ENCODE results near the gene JMJD1C.

The JMJD1C gene

DNA sequence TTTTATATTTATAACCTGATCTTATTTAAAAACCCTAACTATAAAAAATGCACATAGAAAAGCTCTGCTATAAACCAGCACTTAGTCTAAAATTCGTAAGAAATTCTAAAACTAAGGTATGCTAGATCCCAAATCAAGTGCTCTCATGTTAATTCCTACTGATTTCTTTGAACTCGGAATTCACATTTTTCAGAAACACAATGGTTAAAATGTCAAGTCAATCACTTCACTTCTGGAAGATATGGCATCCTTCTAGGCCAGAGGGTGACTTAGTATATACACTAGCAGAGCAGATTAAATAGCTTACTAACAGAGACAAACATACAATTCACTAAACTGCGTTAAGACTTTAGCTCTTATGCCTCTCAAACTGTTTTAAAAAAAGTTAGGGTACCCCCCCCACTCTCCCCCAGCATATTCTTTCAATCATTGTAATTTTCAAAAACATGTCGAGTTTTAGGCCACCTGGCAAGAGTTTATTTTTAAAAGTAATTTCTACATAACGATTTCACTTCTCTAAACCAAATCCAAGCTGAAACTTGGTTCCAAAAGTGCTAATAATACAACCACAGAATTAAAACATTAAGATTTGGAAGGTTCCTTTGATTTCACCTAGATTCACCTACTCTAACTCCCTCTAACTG lies 203.2 kb downstream of the JMJD1C start:
- H2BK5ac ChIP-seq (ENCODE audit: low read depth, low read length, poor library complexity, severe bottlenecking) = no peak overlapping the region

DNA sequence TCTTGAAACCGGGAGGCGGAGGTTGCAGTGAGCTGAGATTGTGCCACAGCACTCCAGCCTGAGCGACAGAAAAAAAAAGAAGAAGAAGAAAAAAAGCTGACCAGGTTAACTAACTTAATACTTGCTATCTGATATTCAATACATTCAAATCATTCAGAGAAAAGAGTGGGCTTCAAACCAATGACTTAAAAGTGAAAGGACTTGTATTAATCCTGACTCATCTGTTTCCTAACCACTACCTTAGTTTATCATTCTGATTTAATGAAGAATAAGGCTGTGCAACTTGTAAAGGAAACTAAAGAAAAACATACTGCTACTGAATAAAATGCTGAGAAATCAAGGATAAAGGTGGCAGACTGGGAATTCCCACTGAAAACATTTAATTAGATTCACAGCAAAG lies 204.3 kb downstream of the JMJD1C start:
- peaks cover 2 to 35% of the 10 kb centered on the region in 2 experiments for H3K36me3 ChIP-seq (ENCODE audit: control insufficient read depth in 1 of 2, insufficient read depth in 2 of 2, low read depth in 1 of 2, low read length in 2 of 2)
- H3K4me3 ChIP-seq (ENCODE audit: insufficient read depth in 1 of 2, low read depth in 1 of 2, low read length in 2 of 2) = no peak overlapping the region
- H2BK120ac ChIP-seq (ENCODE audit: low read depth, low read length) = no peak overlapping the region
- H3K4me2 ChIP-seq (ENCODE audit: low read length, poor library complexity, severe bottlenecking) = no peak overlapping the region
- H3K79me1 ChIP-seq (replicated peaks; ENCODE audit: low read length, poor library complexity, severe bottlenecking) = no peaks in the 10 kb centered on the region
- no peak overlapping the region for H3K23ac ChIP-seq (ENCODE audit: low read length in 2 of 2)
- DNase-seq = no peak
- no peak overlapping the region for H2AK5ac ChIP-seq (ENCODE audit: low read length, severe bottlenecking)
- H4K91ac ChIP-seq (ENCODE audit: low read length) = no peak overlapping the region
- no peak overlapping the region for H2BK12ac ChIP-seq (ENCODE audit: low read length in 2 of 2)
- H2AFZ ChIP-seq (ENCODE audit: low read depth, low read length) = no peak overlapping the region
- peaks cover 2% of the 10 kb centered on the region for H3K4me1 ChIP-seq (ENCODE audit: control insufficient read depth, insufficient read depth, low read depth, low read length)
- no peak overlapping the region for H2BK15ac ChIP-seq (ENCODE audit: low read depth, poor library complexity, severe bottlenecking)
- H3K9ac ChIP-seq (ENCODE audit: low read length) = no peak overlapping the region
- WGBS = 95% methylated on average over 2 of the region's 3 CpGs
- H4K8ac ChIP-seq (ENCODE audit: low read length) = no peak overlapping the region
- H3K18ac ChIP-seq (ENCODE audit: low read depth in 1 of 2, low read length in 2 of 2) = no peak overlapping the region
- H3K27ac ChIP-seq (ENCODE audit: low read length, poor library complexity, severe bottlenecking) = no peak overlapping the region
- H3K4ac ChIP-seq (ENCODE audit: low read depth in 1 of 2, low read length in 2 of 2) = no peak overlapping the region
- no peaks in the 10 kb centered on the region for H3K27me3 ChIP-seq (ENCODE audit: control insufficient read depth in 1 of 2, insufficient read depth in 1 of 2, low read length in 2 of 2)
- no peak overlapping the region for H3K14ac ChIP-seq (ENCODE audit: low read length in 2 of 2)
- H3K9me3 ChIP-seq (ENCODE audit: control insufficient read depth, low read length) = no peaks in the 10 kb centered on the region
- no peak overlapping the region for H2BK5ac ChIP-seq (ENCODE audit: low read depth, low read length, poor library complexity, severe bottlenecking)

More for the DNA sequence above, 203.2 kb downstream of the JMJD1C start:
- H4K8ac ChIP-seq (ENCODE audit: low read length) = no peak overlapping the region
- no peak overlapping the region for H3K23ac ChIP-seq (ENCODE audit: low read length in 2 of 2)
- no peak overlapping the region for H4K91ac ChIP-seq (ENCODE audit: low read length)
- no peak overlapping the region for H2AK5ac ChIP-seq (ENCODE audit: low read length, severe bottlenecking)
- H3K14ac ChIP-seq (ENCODE audit: low read length in 2 of 2) = no peak overlapping the region
- H3K27me3 ChIP-seq (ENCODE audit: control insufficient read depth in 1 of 2, insufficient read depth in 1 of 2, low read length in 2 of 2) = no peaks in the 10 kb centered on the region
- no peak overlapping the region for H3K18ac ChIP-seq (ENCODE audit: low read depth in 1 of 2, low read length in 2 of 2)
- H3K27ac ChIP-seq (ENCODE audit: low read length, poor library complexity, severe bottlenecking) = no peak overlapping the region
- H2BK15ac ChIP-seq (ENCODE audit: low read depth, poor library complexity, severe bottlenecking) = no peak overlapping the region
- H2BK12ac ChIP-seq (ENCODE audit: low read length in 2 of 2) = no peak overlapping the region
- DNase-seq = no peak
- WGBS = 82% methylated on average over 5 of the region's 5 CpGs
- no peak overlapping the region for H3K4me2 ChIP-seq (ENCODE audit: low read length, poor library complexity, severe bottlenecking)
- peaks cover 0 to 32% of the 10 kb centered on the region in 2 experiments for H3K36me3 ChIP-seq (ENCODE audit: control insufficient read depth in 1 of 2, insufficient read depth in 2 of 2, low read depth in 1 of 2, low read length in 2 of 2)
- H3K9ac ChIP-seq (ENCODE audit: low read length) = peak overlapping the region; percentile 8
- no peaks in the 10 kb centered on the region for H3K79me1 ChIP-seq (replicated peaks; ENCODE audit: low read length, poor library complexity, severe bottlenecking)
- H3K4ac ChIP-seq (ENCODE audit: low read depth in 1 of 2, low read length in 2 of 2) = no peak overlapping the region
- peaks cover 2% of the 10 kb centered on the region for H3K4me1 ChIP-seq (ENCODE audit: control insufficient read depth, insufficient read depth, low read depth, low read length)
- H3K4me3 ChIP-seq (ENCODE audit: insufficient read depth in 1 of 2, low read depth in 1 of 2, low read length in 2 of 2) = peak overlapping the region in 1 of 2 experiments; percentile 25
- no peaks in the 10 kb centered on the region for H3K9me3 ChIP-seq (ENCODE audit: control insufficient read depth, low read length)
- H2BK120ac ChIP-seq (ENCODE audit: low read depth, low read length) = no peak overlapping the region
- no peak overlapping the region for H2AFZ ChIP-seq (ENCODE audit: low read depth, low read length)

DNA sequence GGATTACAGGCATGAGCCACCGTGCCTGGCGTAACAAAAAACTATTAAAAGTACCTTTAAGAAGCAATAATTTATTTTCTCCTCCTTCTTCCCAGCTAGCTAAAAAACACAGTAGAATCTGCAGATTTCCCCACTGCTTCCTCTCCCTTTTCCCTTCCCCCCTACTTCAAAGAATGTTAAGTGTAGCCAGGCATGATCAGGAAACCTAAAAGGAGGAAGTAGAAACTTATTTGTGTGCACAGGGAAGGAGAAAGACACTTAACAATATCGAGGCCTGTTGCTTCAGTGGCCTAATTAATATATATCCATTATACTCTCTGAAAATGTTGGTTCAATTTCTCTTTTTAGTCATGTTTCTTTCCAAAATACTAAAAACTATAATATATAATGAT lies 204.9 kb downstream of the JMJD1C start:
- Histone ChIP-seq H4K91ac (ENCODE audit: low read length) (no peak overlapping the region), H2AK5ac (ENCODE audit: low read length, severe bottlenecking) (no peak overlapping the region), H3K4me3 (ENCODE audit: insufficient read depth in 1 of 2, low read depth in 1 of 2, low read length in 2 of 2) (no peak overlapping the region), H2BK12ac (ENCODE audit: low read length in 2 of 2) (no peak overlapping the region), H3K18ac (ENCODE audit: low read depth in 1 of 2, low read length in 2 of 2) (no peak overlapping the region), H3K14ac (ENCODE audit: low read length in 2 of 2) (no peak overlapping the region), H3K4me1 (ENCODE audit: control insufficient read depth, insufficient read depth, low read depth, low read length) (peaks cover 2% of the 10 kb centered on the region), H3K4ac (ENCODE audit: low read depth in 1 of 2, low read length in 2 of 2) (no peak overlapping the region), H3K9ac (ENCODE audit: low read length) (no peak overlapping the region), H3K27me3 (ENCODE audit: control insufficient read depth in 1 of 2, insufficient read depth in 1 of 2, low read length in 2 of 2) (no peaks in the 10 kb centered on the region), H3K4me2 (ENCODE audit: low read length, poor library complexity, severe bottlenecking) (no peak overlapping the region), H4K8ac (ENCODE audit: low read length) (no peak overlapping the region), H3K27ac (ENCODE audit: low read length, poor library complexity, severe bottlenecking) (no peak overlapping the region), H2BK5ac (ENCODE audit: low read depth, low read length, poor library complexity, severe bottlenecking) (no peak overlapping the region), H3K23ac (ENCODE audit: low read length in 2 of 2) (no peak overlapping the region), H3K9me3 (ENCODE audit: control insufficient read depth, low read length) (no peaks in the 10 kb centered on the region), H3K79me1 (replicated peaks; ENCODE audit: low read length, poor library complexity, severe bottlenecking) (no peaks in the 10 kb centered on the region), H2BK120ac (ENCODE audit: low read depth, low read length) (no peak overlapping the region), H2BK15ac (ENCODE audit: low read depth, poor library complexity, severe bottlenecking) (no peak overlapping the region), H2AFZ (ENCODE audit: low read depth, low read length) (no peak overlapping the region), H3K36me3 (ENCODE audit: control insufficient read depth in 1 of 2, insufficient read depth in 2 of 2, low read depth in 1 of 2, low read length in 2 of 2) (peaks cover 2 to 35% of the 10 kb centered on the region in 2 experiments)
- no peak for DNase-seq
- 81% methylated on average over 2 of the region's 3 CpGs for WGBS

- no peak overlapping the region for H3K4me2 ChIP-seq (ENCODE audit: low read length, poor library complexity, severe bottlenecking)
- H3K9ac ChIP-seq (ENCODE audit: low read length) = no peak overlapping the region
- no peaks in the 10 kb centered on the region for H3K27me3 ChIP-seq (ENCODE audit: control insufficient read depth in 1 of 2, insufficient read depth in 1 of 2, low read length in 2 of 2)
- H3K27ac ChIP-seq (ENCODE audit: low read length, poor library complexity, severe bottlenecking) = no peak overlapping the region
- no peak overlapping the region for H2AK5ac ChIP-seq (ENCODE audit: low read length, severe bottlenecking)
- no peak overlapping the region for H4K91ac ChIP-seq (ENCODE audit: low read length)
- no peak overlapping the region for H2AFZ ChIP-seq (ENCODE audit: low read depth, low read length)
- 97% methylated on average over 13 of the region's 17 CpGs for WGBS
- peaks cover 2 to 35% of the 10 kb centered on the region in 2 experiments for H3K36me3 ChIP-seq (ENCODE audit: control insufficient read depth in 1 of 2, insufficient read depth in 2 of 2, low read depth in 1 of 2, low read length in 2 of 2)
- H2BK5ac ChIP-seq (ENCODE audit: low read depth, low read length, poor library complexity, severe bottlenecking) = no peak overlapping the region
- H3K9me3 ChIP-seq (ENCODE audit: control insufficient read depth, low read length) = no peaks in the 10 kb centered on the region
- no peak overlapping the region for H2BK12ac ChIP-seq (ENCODE audit: low read length in 2 of 2)
- H3K23ac ChIP-seq (ENCODE audit: low read length in 2 of 2) = no peak overlapping the region
- H3K18ac ChIP-seq (ENCODE audit: low read depth in 1 of 2, low read length in 2 of 2) = no peak overlapping the region
- no peak overlapping the region for H2BK120ac ChIP-seq (ENCODE audit: low read depth, low read length)
- H3K79me1 ChIP-seq (replicated peaks; ENCODE audit: low read length, poor library complexity, severe bottlenecking) = no peaks in the 10 kb centered on the region
- no peak overlapping the region for H3K4ac ChIP-seq (ENCODE audit: low read depth in 1 of 2, low read length in 2 of 2)
- H3K14ac ChIP-seq (ENCODE audit: low read length in 2 of 2) = no peak overlapping the region
- no peak overlapping the region for H4K8ac ChIP-seq (ENCODE audit: low read length)
- no peak overlapping the region for H3K4me3 ChIP-seq (ENCODE audit: insufficient read depth in 1 of 2, low read depth in 1 of 2, low read length in 2 of 2)
- H3K4me1 ChIP-seq (ENCODE audit: control insufficient read depth, insufficient read depth, low read depth, low read length) = peaks cover 2% of the 10 kb centered on the region
- no peak overlapping the region for H2BK15ac ChIP-seq (ENCODE audit: low read depth, poor library complexity, severe bottlenecking)
- DNase-seq = no peak
Observed at GRCh38 chr10:63260103-63260859, 205.5 kb downstream of the JMJD1C start.
